ENCODE results near the gene API5. TPM values are rescaled to one million over a fixed set of nuclear protein-coding genes. Genes with fewer than 3 reads are reported as not detected.
A peak's percentile ranks its signal among the peaks of the same experiment; 100 is the strongest.

Gene API5
- total RNA-seq, 1 donor from 2014 or later, result 81.9 TPM

- no peak overlapping the region for H3K27ac ChIP-seq
- H3K4me1 ChIP-seq, result peaks cover 5% of the 10 kb centered on the region
- intact Hi-C loops (cut with DNase I), result no loop called here
- H3K4me3 ChIP-seq, result no peak overlapping the region
- H3K27me3 ChIP-seq (ENCODE audit: low read depth), result no peaks in the 10 kb centered on the region
- TF ChIP-seq CTCF (IDR thresholded peaks at IDR 0.05), result no peak
- H3K36me3 ChIP-seq, result no peaks in the 10 kb centered on the region
- ATAC-seq, result no peak
- H3K9me3 ChIP-seq, result no peaks in the 10 kb centered on the region
- no peak for DNase-seq
Observed at GRCh38 chr11:43354311-43354710, 42.5 kb downstream of the API5 start.

GRCh38 chr11:43356336-43356735 is 44.5 kb downstream of the API5 start:
- TF ChIP-seq CTCF (IDR thresholded peaks at IDR 0.05), result no peak
- Histone ChIP-seq H3K4me1 (peaks cover 23% of the 10 kb centered on the region), H3K27me3 (ENCODE audit: low read depth) (no peaks in the 10 kb centered on the region), H3K36me3 (no peaks in the 10 kb centered on the region), H3K27ac (no peak overlapping the region), H3K9me3 (no peaks in the 10 kb centered on the region), H3K4me3 (no peak overlapping the region)
- ATAC-seq, result no peak
- no peak for DNase-seq
- intact Hi-C loops (cut with DNase I), result no loop called here

- ATAC-seq, result peak in 1 of 2 donors; percentile 32
- intact Hi-C loops (cut with DNase I), result no loop called here
- Histone ChIP-seq H3K36me3 (no peaks in the 10 kb centered on the region), H3K4me1 (peaks cover 23% of the 10 kb centered on the region), H3K27ac (peak overlapping the region; percentile 94), H3K27me3 (ENCODE audit: low read depth) (no peaks in the 10 kb centered on the region), H3K4me3 (peak overlapping the region; percentile 82), H3K9me3 (no peaks in the 10 kb centered on the region)
- no peak for DNase-seq
- TF ChIP-seq CTCF (IDR thresholded peaks at IDR 0.05), result no peak
Observed at GRCh38 chr11:43358279-43358800, 46.5 kb downstream of the API5 start.

- peak within 1 kb of the TSS; percentile 94 for H3K27ac ChIP-seq
Observed at GRCh38 chr11:43358801-43359421, 47.1 kb downstream of the API5 start, which contains the start of gene TTC17. Gene TTC17 (plus strand): TSS chr11:43358920. CDS start chr11:43358955, 35 bp downstream.

GRCh38 chr11:43359422-43359818 is 47.6 kb downstream of the API5 start:
- no peak for TF ChIP-seq CTCF (IDR thresholded peaks at IDR 0.05)
- ATAC-seq (peak; percentile 52 to 57), DNase-seq (no peak)
- Histone ChIP-seq H3K9me3 (no peaks in the 10 kb centered on the region), H3K27me3 (ENCODE audit: low read depth) (no peaks in the 10 kb centered on the region), H3K36me3 (no peaks in the 10 kb centered on the region), H3K4me1 (peaks cover 23% of the 10 kb centered on the region), H3K4me3 (peak overlapping the region; percentile 82), H3K27ac (peak overlapping the region; percentile 94)
- intact Hi-C loops (cut with DNase I), result no loop called here

More at GRCh38 chr11:43358801-43359421, 47.1 kb downstream of the API5 start, which contains the start of gene TTC17:
- DNase-seq (peak; percentile 97), ATAC-seq (peak; percentile 99 to 100)
- Histone ChIP-seq H3K36me3 (no peaks in the 10 kb centered on the region), H3K4me3 (peak within 1 kb of the TSS; percentile 82), H3K27me3 (ENCODE audit: low read depth) (no peaks in the 10 kb centered on the region), H3K4me1 (peaks cover 23% of the 10 kb centered on the region), H3K9me3 (no peaks in the 10 kb centered on the region)
- intact Hi-C loops (cut with DNase I), result no loop called here
- no peak for TF ChIP-seq CTCF (IDR thresholded peaks at IDR 0.05)
